ENCODE data around the gene ABL1.
A peak's percentile ranks its signal among the peaks of the same experiment; 100 is the strongest.

ABL1 gene

DNA sequence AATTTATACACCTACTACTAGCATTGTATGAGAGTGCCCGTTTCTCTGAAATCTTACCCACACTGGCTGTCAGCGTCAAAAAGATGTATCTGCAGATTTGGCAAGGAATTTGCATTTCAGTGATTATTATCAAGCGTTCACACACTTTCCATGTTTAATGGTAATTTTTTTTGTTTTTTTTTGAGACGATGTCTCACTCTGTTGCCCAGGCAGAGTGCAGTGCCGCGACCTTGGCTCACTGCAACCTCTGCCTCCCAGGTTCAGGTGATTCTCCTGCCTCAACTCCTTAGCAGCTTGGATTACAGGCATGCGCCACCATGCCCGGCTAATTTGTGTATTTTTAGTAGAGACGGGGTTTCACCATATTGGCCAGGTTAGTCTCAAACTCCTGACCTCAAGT is 14.3 kb downstream of the ABL1 start:
- DNase-seq (ENCODE audit: low read depth) = no peak

DNA sequence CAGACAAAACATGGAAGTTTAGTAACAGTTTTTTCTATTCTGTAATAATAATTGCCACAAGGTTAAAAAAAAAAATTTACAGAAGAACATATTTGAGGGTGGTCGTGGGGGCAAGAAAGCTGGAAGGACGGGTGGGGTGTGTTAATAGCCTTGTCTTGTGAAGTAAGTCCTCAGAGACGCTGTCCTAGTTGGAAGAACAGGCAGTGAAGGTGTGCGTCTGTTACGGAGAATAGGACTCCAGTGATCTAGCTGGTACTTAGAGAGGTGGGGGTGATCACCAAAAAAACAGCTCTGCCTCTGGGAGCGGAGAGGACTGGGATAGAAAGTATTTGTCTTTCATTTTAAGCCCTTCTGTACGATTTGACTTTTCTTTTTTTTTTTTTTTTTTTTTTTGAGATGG is 17.7 kb downstream of the ABL1 start:
- DNase-seq (ENCODE audit: low read depth) = no peak

DNA sequence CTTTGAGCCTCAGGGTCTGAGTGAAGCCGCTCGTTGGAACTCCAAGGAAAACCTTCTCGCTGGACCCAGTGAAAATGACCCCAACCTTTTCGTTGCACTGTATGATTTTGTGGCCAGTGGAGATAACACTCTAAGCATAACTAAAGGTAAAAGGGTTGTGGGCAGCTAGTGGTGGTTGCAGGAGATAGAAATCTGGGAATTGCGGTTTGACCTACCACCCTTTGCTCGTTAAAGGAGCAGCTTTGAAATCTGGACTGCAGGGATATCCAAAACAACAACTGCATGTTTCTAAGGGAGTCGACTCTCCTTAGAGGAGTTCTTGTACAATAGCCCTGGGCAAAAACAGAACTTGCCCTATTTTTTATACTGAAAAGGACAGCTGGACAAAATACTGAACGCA is 19.0 kb downstream of the ABL1 start:
- no peak for DNase-seq (ENCODE audit: low read depth)

GRCh38 chr9:130854835-130855234 is 19.8 kb downstream of the ABL1 start:
- no peak for DNase-seq (ENCODE audit: low read depth)

GRCh38 chr9:130856474-130856873 is 21.4 kb downstream of the ABL1 start:
- no peak for DNase-seq (ENCODE audit: low read depth)

DNA sequence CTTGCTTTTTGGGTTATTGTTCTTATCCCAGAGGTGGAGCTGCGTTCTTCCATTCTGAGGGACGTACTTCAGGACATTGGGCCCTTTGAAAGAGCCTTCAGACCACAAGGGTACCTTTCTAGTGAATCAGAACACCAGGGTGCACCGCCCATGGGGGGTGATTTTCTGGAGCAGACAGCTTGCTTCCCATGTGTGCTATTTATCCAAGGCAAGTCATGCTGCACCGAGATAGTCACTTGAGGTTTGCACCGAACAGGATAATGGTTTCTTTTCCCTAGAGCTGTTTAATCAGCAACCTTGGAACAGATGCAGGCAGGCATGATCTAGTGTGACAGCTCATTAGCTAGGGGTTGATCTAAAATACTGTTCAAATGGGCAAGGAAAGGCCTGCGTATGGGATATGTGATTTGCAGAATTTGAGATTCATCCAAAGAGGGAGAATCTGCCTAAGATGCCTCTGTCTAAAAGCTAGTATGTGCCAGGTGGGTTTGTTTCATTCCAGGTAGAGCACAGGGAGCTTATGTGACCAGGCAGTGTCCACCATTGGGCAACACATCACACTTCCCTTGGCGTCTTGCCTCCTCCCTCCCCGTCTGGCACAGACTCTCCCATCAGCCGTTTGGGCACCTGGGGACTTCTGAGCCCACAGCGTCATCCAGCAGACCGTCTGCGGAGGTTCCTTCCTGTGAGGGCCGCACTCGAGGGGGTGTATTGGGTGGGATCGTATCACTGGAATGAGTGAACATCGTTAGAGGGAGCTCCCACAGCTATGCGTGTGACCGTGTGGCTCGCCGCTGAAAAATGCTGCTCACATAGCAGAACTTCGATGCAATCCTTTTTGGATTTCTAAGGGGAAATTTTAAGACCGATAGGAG is 23.0 kb downstream of the ABL1 start:
- no peak for DNase-seq (ENCODE audit: low read depth)

DNA sequence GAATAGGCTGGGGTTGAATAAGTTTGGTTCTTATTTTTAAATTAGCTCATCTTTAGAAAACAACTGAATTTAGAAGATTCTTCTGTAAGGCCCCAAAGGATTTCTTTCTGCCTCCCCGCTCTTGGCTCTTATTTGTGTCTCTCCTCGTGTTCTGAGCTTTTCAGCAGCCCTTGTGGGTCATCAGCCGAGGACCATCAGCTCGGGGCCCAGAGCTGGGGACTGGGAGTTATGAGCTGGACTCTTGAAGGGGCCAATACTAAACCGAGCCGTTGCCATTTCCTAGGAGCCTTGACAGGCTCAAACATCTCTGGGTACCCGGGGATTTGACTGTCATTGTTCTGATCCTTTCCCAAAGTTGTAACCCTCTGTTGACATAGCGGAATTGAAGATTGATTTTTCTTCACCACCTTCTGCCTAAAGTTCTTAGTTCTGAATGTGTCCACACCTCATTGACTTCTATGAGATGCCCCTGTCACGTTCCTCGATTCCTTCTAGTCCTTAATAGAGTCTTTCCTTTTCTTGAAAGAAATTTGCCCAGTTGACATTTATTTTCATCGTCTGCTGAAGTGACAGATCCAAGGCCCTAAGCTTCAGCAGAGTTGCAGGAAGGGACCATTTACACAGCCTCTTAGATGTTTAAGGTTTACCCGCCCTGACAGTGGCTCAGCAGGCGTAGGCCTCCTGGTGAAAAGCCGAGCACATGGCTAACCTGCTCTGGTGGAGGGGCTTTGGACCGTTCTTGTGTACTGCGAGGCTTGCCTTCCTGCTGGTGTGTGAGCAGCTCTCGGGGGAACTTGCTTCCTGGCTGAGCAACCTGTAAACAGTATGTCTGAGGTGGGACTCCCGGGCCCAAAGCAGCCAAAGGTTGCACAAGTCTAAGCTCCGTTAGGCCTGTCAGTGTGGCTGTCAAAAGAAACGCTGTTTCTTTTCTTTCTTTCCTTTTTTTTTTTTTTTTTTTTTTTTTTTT is 24.0 kb downstream of the ABL1 start:
- DNase-seq (ENCODE audit: low read depth) = no peak

DNA sequence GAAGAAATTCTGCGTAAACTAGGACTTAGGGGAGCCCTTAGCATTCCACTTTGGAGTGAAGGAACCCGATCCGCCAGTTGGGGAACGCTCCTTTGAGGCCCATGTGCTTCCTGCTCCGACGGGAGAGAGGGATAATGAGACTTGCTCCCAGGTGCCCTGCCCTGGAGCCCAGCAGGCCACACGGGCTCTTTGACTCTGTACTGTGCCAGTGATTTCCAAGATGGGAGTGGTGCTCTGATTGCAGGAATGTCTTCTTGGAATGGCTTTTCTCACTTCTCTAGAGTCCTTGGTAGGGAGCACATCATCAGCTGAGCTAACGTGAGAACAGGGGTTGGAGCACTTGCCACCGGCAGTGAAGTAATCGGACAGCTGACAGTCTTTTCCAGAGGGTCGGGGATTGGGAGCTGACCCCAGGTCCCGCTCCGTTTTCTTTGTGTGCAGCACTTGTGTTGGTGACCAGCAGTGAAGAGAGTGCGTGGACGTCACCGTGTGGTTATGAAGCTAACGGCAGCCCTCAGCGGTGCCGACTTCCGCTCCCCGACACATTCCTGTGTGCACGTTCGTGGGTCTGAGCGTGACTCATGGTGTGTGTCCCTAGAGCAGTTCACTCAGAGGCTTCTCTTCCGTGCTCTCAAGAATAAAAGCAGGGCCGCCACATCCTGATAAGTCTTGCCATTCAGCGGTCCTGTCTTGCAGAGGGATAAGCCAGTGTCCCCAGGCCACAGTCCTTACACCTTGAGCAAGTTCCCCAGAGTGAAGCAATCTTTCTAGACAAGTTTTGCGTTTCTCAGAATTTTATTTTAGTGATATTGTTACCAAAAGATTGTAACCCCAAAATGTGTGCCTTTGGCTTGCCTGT is 25.6 kb downstream of the ABL1 start:
- DNase-seq (ENCODE audit: low read depth) = peak; percentile 87

GRCh38 chr9:130861372-130862180 is 26.5 kb downstream of the ABL1 start:
- no peak for DNase-seq (ENCODE audit: low read depth)

DNA sequence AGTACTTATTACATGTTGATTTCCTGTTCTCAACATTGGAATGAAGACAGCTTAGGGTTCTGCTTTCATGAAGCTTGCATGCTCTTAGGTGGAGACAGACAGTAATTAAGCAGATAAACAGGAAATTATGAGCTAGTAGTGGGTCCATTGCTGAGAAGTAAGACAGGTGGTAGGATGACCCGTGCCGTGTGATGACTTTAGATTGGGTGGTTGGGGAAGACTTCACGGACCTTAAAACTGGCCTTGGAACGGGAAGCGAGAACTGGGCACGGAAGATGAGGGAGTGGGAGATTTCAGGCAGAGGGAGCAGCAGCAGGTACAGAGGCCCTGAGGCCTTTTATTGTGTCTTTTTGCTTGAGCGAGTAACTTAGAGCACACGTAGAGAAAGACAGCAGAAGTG is 27.2 kb downstream of the ABL1 start:
- no peak for DNase-seq (ENCODE audit: low read depth)

DNA sequence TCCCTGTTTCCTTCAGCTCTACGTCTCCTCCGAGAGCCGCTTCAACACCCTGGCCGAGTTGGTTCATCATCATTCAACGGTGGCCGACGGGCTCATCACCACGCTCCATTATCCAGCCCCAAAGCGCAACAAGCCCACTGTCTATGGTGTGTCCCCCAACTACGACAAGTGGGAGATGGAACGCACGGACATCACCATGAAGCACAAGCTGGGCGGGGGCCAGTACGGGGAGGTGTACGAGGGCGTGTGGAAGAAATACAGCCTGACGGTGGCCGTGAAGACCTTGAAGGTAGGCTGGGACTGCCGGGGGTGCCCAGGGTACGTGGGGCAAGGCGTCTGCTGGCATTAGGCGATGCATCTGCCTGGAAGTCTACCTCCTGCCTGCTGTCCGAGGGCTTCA is 27.7 kb downstream of the ABL1 start:
- DNase-seq (ENCODE audit: low read depth) = no peak

DNA sequence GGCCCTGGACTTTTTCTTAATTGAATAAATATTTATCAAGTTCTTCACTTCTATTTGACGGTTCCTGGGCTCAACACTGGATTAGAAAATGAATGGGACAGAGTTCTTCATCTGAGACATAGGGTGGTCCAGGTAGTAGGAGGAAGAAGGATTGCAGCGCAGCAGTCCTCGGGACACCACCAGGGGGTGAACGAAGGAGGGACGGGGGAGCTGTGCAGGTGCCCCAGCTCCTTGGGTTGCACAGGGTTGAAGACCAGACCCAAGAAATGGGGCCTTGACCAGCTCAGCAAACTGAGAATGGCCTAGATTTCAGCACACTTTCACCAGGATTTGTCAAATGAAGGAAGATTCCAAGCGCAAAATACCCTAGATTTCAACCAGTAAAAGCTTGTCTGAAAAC is 29.5 kb downstream of the ABL1 start:
- no peak for DNase-seq (ENCODE audit: low read depth)

DNA sequence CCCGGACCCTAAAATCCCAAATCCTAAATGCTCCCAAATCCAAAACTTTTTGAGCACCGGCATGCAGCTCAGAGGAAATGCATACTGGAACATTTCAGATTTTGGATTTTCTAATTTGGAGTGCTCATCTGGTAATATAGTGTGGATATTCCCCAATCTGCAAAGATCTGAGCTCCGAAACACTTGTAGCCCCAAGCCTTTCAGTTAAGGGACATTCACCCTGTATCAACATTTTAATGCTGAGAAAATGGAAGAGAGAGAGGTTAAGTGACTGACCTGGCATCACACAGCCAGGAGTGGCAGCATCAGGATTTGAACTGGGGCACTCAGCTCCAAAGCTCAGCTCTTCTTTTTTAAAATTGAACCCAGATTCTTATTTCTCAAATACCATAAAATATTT is 30.9 kb downstream of the ABL1 start:
- no peak for DNase-seq (ENCODE audit: low read depth)

GRCh38 chr9:130866474-130866965 is 31.5 kb downstream of the ABL1 start:
- peak; percentile 44 for DNase-seq (ENCODE audit: low read depth)

GRCh38 chr9:130867556-130867955 is 32.5 kb downstream of the ABL1 start:
- no peak for DNase-seq (ENCODE audit: low read depth)

DNA sequence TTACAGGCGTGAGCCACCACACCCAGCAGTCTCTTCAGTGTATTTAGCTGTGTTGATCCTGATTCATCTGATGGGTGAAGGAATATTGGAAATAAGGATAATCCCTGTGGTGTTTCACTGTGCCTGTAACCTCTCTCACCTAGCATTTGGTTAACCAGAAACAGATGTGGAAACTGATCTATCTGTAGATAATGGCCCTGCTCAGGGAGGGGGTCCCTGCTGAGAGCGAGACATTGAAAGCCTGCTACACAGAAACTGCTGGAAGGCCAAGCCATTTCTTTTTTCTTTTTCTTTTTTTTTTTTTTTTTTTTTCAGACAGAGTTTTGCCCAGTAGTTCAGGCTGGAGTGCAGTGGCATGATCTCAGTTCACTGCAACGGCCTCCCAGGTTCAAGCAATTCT is 33.2 kb downstream of the ABL1 start:
- DNase-seq (ENCODE audit: low read depth) = no peak

DNA sequence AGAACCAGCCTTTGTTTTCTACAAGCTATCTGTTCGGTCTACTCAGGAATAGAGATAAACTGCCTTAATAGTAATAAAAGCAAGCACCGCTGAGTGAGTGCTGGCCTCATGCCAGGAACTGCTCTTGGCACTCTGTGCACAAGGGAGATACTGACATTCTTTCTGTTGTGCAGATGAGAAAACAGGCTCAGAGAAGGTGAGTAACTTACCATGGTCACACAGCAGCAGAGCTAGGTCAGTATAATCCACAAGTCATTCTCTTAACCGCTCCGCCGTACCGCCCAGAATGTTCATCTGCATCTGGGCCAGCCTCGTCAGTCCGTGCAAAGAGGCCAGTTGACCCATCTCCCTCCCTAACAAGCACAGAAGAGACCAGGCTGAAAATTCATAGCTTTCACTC is 34.2 kb downstream of the ABL1 start:
- DNase-seq (ENCODE audit: low read depth) = no peak

GRCh38 chr9:130870491-130871381 is 35.7 kb downstream of the ABL1 start:
- no peak for DNase-seq (ENCODE audit: low read depth)

GRCh38 chr9:130871395-130872062 is 36.5 kb downstream of the ABL1 start:
- no peak for DNase-seq (ENCODE audit: low read depth)
